ENCODE data around the gene ALOX15B.
"Not testable (repeated sequence)": the region's sequence is repeated elsewhere in the genome, so short reads cannot be mapped to it uniquely, and the experiment has no call there.

Gene ALOX15B

GRCh38 chr17:8062807-8063483 lies 24.1 kb downstream of the ALOX15B start:
- DNase-seq (ENCODE audit: low read depth): peak; percentile 28

GRCh38 chr17:8063761-8064534 lies 25.1 kb downstream of the ALOX15B start:
- DNase-seq (ENCODE audit: low read depth): no peak

- no peak for DNase-seq (ENCODE audit: low read depth)
These were observed 25.7 kb downstream of the ALOX15B start for GRCh38 chr17:8064561-8065019.

- no peak for DNase-seq (ENCODE audit: low read depth)
These were observed 28.2 kb downstream of the ALOX15B start for GRCh38 chr17:8066841-8067775.

GRCh38 chr17:8067806-8068205 lies 28.9 kb downstream of the ALOX15B start:
- no peak for DNase-seq (ENCODE audit: low read depth)

GRCh38 chr17:8068736-8069586 lies 30.1 kb downstream of the ALOX15B start:
- DNase-seq (ENCODE audit: low read depth): no peak

GRCh38 chr17:8069587-8069860 lies 30.7 kb downstream of the ALOX15B start:
- no peak for DNase-seq (ENCODE audit: low read depth)

- no peak for DNase-seq (ENCODE audit: low read depth)
These were observed 32.6 kb downstream of the ALOX15B start for GRCh38 chr17:8071496-8071895.

- no peak for DNase-seq (ENCODE audit: low read depth)
These were observed 33.5 kb downstream of the ALOX15B start for GRCh38 chr17:8072341-8072728.

GRCh38 chr17:8072729-8073461 lies 34.0 kb downstream of the ALOX15B start:
- DNase-seq (ENCODE audit: low read depth): no peak

GRCh38 chr17:8073627-8074484 lies 35.0 kb downstream of the ALOX15B start:
- DNase-seq (ENCODE audit: low read depth): peak; percentile 54

GRCh38 chr17:8074554-8074953 lies 35.7 kb downstream of the ALOX15B start:
- DNase-seq (ENCODE audit: low read depth): no peak

GRCh38 chr17:8075081-8075480 lies 36.2 kb downstream of the ALOX15B start:
- DNase-seq (ENCODE audit: low read depth): no peak

- no peak for DNase-seq (ENCODE audit: low read depth)
These were observed 36.9 kb downstream of the ALOX15B start for GRCh38 chr17:8075574-8076342.

- DNase-seq (ENCODE audit: low read depth): no peak
These were observed 37.8 kb downstream of the ALOX15B start for GRCh38 chr17:8076502-8077266.

GRCh38 chr17:8077939-8078338 lies 39.1 kb downstream of the ALOX15B start:
- not testable (repeated sequence) for DNase-seq (ENCODE audit: low read depth)

- peak; percentile 31 for DNase-seq (ENCODE audit: low read depth)
These were observed 40.7 kb downstream of the ALOX15B start for GRCh38 chr17:8079291-8080207.

All from iris pigment epithelial cell (primary cell).